GM19438 (cell line): Measurements from ENCODE around the gene CCDC24.

Source experiments
- ATAC-seq: cut with Tn5 transposase; IDR thresholded peaks from one replicate; pipeline ENCODE4 v1.9.1; 2021; ENCODE audit warnings: low read depth; ENCODE audit not compliant: unreplicated experiment

Gene CCDC24

GRCh38 chr1:44021156-44021555 lies 29.8 kb downstream of the CCDC24 start:
- no peak for ATAC-seq

DNA sequence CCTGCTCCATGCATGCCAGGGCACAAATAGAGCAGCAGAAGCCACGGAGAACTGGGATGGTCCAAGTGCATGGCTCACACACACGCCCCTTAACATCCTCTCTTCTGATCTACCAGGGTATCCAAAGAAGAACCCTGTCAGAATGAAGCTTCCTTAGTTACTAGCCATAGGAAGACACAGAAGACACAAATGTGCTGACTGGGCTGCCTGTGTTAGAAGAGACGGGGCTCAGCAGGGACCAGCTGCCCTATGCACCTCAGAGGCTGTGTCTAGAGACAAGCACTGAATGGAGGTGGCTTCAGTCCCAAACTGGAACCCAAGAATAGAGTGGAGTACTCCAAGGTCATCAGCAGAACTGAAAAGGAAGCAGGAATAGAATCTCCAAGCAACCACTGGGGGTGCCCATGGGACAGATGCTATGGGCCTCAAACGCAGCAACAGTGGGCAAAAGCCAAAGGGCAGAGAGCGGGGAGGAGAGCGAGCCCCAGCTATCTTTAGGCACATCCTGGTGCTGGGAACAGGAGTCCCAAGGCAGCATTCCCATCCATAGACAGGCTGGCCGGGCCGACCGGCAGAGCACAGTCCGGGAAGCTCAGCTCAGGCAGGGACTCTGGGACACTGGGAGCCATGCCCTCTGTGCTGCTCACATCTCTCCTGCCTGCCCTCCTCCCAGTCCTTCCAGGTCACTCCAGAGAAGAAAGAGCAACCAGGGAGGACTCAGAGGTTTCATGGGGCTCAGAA lies 30.4 kb downstream of the CCDC24 start:
- no peak for ATAC-seq

DNA sequence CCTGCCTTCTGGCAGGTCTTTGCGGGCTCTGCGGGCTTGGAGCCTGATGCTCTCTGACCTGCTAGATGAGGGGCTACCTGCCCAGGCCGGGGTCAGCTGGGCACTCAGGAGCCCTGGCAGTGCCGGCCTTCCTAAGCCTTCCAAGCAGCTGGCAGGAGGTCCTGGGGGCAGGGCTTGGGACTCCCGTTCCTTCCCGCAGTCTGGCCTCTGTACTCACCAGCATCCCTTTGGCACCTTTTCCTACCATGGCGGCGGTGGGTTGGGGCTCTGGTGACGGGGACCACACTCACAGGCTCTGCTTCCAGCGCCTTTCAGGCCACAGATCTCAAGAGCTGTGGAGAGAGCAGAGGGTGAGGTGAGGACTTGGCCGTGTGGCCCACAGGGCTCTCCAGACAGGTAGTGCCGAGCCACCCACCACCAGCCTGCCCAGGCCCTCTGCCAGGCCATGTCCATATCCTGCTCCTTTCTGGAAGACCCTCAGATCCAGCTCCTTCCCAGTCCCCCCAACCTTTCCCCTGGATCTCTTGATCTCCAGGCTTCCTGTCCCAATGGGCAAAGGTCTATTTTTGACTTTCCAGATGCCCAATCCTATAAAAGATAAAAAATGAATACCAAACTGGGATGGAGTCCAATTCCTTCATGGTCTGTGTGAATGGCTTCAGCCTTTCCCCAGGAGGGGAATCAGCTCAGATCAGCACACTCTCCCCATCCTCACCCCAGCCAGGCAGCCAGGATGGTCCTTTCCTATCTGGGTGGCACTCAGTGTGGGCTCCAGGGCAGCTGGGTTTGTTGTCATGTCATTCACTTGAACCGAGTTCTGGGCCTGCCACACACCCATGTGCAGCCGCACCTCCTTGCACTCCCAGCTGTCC lies 32.9 kb downstream of the CCDC24 start:
- no peak for ATAC-seq

- no peak for ATAC-seq
These were observed 33.6 kb downstream of the CCDC24 start for GRCh38 chr1:44024903-44025525.

DNA sequence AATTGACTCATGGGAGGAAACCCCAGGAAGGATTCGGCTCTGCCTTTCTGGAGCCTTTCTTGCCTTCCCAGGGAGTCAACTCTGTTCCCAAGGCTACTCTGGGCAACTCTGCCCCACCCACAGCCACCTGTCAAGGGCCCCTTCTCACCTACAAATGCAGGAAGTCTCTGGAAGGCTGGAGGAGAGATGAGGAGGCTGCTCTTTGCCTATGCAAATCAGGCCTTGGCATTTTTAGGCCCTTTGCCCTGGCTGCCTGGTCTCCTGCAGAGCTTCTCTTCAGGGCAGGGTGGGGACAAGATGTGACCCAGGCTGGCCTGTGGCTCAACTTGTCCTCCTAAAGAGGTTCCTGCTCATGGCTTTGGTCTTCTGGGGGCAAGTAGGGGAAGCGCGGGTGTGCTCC lies 34.4 kb downstream of the CCDC24 start:
- ATAC-seq = no peak

DNA sequence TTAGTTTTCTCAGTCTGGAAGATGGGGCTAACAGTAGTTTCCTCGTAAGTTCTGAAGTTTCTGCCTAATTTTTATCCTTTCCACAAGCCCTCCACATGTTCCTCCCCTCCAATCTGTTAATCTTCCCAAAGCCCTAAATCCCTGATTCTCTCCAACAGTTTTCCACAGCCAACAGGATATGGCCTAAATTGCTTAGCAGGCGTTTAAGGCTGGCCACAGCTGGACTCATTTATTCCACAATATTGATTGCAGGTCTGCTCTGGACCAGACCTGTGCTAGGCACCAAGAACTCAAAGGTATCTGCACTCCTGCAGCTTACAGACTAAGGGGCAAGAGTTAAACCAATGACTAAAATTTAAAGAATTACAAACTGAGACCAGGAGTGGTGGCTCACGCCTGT lies 35.9 kb downstream of the CCDC24 start:
- no peak for ATAC-seq

GRCh38 chr1:44029260-44029910 lies 38.0 kb downstream of the CCDC24 start:
- ATAC-seq = peak; percentile 22

GRCh38 chr1:44029911-44030604 lies 38.7 kb downstream of the CCDC24 start:
- peak; percentile 78 for ATAC-seq

DNA sequence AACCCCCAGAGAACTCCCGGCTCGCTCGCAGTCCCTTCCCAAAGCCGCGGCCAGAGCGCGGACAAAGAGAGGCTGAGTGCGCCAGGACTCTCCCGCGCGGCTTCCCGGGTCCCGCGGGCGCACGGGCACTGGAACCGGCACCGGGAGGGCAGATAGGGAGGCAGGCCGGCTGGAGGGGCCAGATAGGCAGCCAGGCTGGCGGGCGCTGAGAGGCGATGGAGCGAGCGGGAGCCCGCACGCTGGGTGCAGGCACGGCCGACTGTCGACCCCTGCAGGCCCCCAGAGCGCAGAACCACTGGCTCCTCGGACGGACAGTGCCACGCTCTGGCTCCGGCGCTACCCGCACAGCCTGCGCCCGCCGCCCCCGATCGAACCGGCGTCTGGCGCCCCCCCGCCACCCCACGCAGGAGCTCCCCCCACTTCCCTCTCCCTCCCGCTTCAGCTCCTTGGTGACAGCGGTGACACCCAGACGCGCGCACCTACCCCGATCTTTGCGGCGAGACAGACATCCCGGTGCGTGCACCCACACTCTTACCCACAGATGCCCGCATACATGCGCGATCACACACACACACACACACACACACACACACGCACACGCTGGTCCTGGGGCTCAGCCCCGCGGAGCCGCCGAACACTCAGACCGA lies 39.3 kb downstream of the CCDC24 start:
- ATAC-seq = peak; percentile 19

GRCh38 chr1:44031252-44032169 lies 40.1 kb downstream of the CCDC24 start, which contains the start of gene SLC6A9:
SLC6A9 (minus strand) TSS chr1:44031462; CDS start chr1:44024277, 7,185 bp downstream.
- ATAC-seq = no peak

- ATAC-seq = no peak
These were observed 40.9 kb downstream of the CCDC24 start for GRCh38 chr1:44032170-44032790.

DNA sequence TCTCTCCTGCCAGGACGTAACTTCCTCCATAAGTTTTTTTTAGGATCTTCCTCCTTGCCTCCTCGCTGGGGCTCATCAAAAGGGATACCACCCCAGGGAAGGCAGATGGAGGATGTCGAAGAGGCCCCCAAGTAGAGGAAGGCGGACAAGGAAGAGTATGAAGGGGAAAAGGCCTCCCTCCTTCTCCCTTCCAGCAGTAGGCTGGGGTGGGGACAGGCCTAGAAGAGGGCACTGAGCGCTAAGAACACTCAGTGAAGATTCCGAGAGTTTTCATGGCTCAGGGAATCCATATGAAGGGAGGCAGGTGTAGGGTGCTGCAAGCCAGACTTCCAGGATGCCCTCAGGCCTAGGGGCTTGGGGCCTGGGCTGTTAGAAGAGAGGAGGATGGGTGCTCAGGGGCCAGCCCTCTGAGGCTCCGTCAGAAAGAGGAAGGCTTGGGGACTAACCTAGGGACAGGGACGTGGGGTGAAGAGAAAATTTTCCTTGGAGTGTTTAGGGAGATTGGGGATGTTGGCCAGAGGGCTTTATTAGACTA lies 41.7 kb downstream of the CCDC24 start:
- ATAC-seq = no peak

DNA sequence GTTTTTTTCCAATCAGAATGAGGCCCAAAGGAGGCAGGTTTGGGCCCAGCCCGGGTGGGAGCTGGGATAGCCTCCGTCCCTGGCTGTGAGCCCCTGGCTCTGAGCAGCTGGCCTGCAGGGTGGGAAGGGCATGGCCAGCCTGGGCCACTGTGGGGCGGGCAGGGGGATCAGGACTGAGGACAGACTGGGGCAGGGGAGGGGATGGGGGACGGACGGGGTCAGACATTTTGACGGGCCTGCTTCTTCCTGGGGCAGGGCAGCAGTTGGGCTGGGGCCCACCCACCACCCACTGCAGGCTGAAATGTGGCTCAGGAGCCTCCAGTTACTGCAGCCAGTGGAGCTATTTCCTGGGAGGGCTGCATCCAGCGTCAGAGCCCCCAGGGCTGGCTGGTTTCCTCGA lies 42.4 kb downstream of the CCDC24 start:
- ATAC-seq = no peak

DNA sequence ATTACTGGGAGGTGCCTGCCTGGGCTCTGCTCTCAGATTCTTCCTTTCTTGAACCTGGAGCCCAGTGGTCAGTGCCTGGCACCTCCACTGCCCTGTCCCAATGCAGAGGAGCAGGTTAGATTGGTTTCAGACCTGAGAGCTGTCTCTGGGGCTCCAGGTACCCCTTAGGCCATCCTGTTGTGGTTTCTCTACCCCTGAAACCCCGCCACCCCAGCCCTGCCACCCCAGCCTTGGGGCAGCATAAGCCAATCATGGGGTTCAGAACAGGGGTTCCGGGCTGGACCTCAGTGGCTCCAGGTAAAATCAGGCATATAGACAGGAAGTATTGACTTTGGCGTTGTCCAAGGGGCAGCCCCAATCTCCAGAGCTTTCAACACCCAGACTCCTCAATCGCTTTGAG lies 43.0 kb downstream of the CCDC24 start:
- no peak for ATAC-seq

DNA sequence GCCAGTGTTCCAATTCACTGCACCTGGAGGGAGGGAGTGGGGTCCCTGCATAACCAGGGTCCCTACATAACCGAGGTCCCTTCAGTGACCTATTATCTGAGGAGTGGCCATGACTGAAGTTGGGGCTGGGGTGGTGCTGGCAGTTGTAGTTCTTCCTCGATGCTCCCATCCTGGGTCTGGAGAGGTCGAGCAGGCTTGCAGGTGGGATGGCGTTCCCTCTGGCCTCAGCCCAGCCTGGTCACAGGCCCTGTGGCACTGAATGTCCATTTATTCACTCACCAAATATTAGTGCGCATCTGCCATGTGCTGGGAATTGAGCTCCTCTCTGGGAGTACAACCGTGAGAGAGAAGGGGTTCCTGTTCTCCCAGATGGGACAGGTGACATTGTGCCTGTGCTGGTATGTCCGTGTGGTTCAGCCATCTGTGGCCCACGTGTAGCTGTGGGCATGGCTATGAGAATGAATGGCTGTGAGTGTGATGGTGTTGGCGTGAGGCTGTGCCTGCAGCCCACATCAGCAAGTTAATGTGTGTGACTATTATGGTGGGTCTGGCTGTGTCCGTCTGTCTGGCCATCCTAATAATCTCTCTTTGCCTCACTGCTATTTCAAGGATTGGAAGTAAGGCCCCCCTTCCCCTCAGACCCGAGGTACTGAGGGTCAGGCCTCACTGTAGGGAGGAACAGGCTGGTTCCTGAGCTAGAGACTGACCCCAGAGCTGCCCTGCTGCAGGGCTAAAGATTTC lies 43.7 kb downstream of the CCDC24 start:
- ATAC-seq = no peak

DNA sequence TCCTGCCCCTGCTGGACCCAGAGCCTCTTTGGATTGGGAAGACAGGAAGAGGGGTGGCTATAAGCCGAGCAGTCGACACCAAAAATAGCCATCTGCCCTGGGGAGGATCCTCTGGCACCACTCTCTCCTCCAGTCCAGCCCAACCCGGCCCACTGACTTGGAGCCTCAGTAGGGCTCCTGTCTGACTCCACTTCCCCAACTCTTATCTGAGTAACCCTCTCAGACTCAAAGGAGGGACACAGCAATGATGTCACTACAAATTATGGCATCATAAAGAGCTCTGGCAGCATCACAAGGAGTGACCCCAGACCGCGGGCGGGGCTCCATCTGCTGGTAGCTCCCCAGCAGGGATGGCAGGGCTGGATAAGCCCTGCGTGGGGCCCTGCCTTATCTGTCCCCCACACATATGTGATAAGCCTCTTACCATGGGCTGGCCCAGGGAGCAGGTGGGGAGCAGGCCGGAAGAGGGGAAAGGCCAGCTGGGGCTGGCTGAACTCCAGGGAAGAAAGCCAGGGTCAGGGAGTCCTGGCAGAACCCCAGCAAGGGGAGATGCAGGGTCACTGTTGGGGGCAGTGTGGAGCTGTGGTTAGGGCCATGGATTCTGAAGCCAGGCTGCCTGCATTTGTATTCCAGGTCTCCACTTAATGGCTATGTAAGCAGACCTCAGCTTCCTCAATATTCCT lies 44.5 kb downstream of the CCDC24 start:
- no peak for ATAC-seq
